Measurements from ENCODE around the gene RASIP1. TPM values are rescaled to one million over a fixed set of nuclear protein-coding genes. Genes with fewer than 3 reads are reported as not detected.
"Not testable (repeated sequence)": the region's sequence is repeated elsewhere in the genome, so short reads cannot be mapped to it uniquely, and the experiment has no call there.

Gene RASIP1
- total RNA-seq, 1 donor = 0.10 TPM

DNA sequence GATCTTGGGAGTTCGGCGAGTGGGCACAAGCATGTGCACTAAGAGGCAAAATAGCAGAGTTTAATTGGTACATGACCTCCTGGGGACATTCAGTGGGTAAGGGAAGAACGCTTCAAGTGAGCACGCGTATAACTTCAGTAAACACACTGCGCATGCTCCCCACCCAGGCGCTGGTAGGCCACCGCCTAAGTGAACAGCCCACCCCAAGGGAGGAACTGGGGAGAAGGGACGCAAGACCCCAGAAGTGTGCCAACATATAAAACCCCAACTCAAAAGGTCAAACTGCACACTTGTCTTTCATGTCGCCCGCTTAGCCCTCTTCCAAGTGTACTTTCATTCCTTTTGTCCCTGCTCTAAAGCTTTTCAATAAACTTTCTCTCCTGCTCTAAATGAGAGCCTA lies 57.1 kb downstream of the RASIP1 start:
- no peaks in the 10 kb centered on the region for H3K4me1 ChIP-seq (ENCODE audit: insufficient read depth, low read length)
- no peak overlapping the region for H3K4me3 ChIP-seq (ENCODE audit: low read length)
- no peaks in the 10 kb centered on the region for H3K27me3 ChIP-seq (ENCODE audit: insufficient read depth, low read length)
- no peaks in the 10 kb centered on the region for H3K9me3 ChIP-seq (ENCODE audit: low read depth, low read length)

DNA sequence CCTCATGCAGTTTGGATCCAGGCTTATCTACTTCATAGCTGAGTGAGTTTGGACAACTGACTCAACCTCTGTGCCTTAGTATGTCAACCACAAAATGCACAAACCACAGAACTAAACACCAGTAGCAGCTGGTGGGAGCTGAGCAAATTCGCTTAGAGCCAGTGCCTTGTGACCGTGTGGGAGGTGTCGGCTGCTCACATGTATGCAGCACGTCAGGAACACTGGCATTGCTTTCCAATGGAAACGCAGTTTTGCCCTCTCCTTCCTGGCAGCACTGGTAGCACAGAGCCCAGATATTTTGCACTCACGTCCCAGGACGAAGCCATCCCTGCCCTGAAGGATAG lies 59.3 kb downstream of the RASIP1 start:
- Histone ChIP-seq H3K9me3 (ENCODE audit: low read depth, low read length) (no peaks in the 10 kb centered on the region), H3K4me3 (ENCODE audit: low read length) (no peak overlapping the region), H3K27me3 (ENCODE audit: insufficient read depth, low read length) (no peaks in the 10 kb centered on the region), H3K4me1 (ENCODE audit: insufficient read depth, low read length) (no peaks in the 10 kb centered on the region)

DNA sequence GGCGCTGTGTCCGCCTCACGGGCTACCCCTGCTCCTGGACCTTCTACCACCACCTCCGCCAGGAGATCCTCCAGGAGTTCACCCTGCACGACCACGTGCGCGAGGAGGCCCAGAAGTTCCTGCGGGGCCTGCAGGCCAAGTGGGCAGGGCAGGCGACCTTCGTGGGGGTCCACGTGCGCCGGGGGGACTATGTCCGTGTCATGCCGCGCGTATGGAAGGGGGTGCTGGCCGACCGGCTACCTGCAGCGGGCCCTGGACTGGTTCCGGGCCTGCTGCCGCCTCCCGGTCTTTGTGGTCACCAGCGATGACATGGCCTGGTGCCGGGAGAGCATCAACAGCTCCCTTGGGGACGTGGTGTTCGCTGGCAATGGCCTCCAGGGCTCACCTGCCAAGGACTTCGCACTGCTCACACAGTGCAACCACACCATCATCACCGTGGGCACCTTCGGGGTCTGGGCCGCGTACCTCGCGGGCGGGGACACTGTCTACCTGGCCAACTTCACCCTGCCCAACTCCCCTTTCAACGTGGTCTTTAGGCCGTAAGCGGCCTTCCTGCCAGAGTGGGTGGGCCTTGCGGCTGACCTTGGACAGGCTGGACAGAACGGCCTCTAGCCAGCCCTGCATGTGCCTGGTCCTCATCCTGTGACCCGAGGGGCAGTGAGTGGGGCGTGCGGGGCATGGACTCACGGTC lies 59.8 kb downstream of the RASIP1 start:
- no peak overlapping the region for H3K4me3 ChIP-seq (ENCODE audit: low read length)
- H3K27me3 ChIP-seq (ENCODE audit: insufficient read depth, low read length) = no peaks in the 10 kb centered on the region
- no peaks in the 10 kb centered on the region for H3K4me1 ChIP-seq (ENCODE audit: insufficient read depth, low read length)
- no peaks in the 10 kb centered on the region for H3K9me3 ChIP-seq (ENCODE audit: low read depth, low read length)

DNA sequence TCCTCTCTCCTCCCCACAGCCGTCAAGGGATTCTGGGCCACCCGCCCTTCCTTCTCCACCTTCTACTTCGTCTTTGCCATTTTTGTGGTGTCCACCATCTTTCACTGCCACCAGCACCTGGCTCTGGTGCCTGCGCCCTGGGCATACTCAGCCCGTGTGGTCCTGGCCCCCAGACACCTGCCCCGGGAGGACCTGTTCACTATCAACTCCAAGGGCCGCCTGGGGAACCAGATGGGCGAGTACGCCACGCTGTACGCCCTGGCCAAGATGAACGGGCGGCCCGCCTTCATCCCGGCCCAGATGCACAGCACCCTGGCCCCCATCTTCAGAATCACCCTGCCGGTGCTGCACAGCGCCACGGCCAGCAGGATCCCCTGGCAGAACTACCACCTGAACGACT lies 60.4 kb downstream of the RASIP1 start:
- not testable (repeated sequence) for H3K4me1 ChIP-seq (ENCODE audit: insufficient read depth, low read length); H3K27me3 ChIP-seq (ENCODE audit: insufficient read depth, low read length); H3K4me3 ChIP-seq (ENCODE audit: low read length)

DNA sequence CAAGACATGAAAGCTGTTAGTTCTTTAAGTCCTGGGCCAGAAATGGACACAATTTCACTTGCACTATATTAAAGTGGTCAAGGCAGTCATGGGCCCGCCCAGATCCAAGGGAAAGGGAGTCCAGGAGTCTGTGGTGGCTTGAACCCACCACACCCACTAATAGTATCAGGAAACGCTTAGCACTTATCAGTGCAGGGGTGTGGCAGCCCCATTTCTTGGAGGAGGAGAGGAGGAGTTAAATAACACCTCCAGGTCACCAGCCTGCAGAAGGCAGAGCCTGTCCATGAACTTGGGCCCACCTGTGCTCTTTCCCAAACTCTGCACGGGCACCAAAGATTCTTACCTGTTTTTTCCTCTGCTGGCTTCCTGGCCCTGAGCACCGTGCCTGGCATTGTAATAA lies 62.2 kb downstream of the RASIP1 start:
- H3K27me3 ChIP-seq (ENCODE audit: insufficient read depth, low read length) = no peaks in the 10 kb centered on the region
- H3K4me3 ChIP-seq (ENCODE audit: low read length) = no peak overlapping the region
- no peaks in the 10 kb centered on the region for H3K9me3 ChIP-seq (ENCODE audit: low read depth, low read length)
- H3K4me1 ChIP-seq (ENCODE audit: insufficient read depth, low read length) = peaks cover 5% of the 10 kb centered on the region

More for the DNA sequence above, 60.4 kb downstream of the RASIP1 start:
- H3K9me3 ChIP-seq (ENCODE audit: low read depth, low read length) = not testable (repeated sequence)

DNA sequence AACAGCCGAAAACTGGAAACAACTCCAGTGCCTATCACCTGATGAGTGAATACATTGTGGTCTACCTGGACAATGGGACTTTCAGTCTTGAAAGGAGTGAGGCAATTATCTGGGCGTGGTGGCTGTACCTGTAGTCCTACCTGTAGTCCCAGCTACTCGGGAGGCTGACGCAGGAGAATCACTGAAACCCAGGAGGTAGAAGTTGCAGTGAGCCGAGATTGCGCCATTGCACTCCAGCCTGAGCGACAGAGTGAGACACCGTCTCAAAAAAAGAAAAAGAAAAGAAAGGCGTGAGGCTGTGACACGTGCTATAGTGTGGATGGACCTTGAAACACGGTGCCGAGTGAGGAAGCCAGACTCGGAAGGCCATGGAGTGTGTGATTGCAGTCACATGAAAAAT lies 63.5 kb downstream of the RASIP1 start:
- Histone ChIP-seq H3K4me3 (ENCODE audit: low read length) (no peak overlapping the region), H3K27me3 (ENCODE audit: insufficient read depth, low read length) (no peaks in the 10 kb centered on the region), H3K9me3 (ENCODE audit: low read depth, low read length) (no peaks in the 10 kb centered on the region), H3K4me1 (ENCODE audit: insufficient read depth, low read length) (peaks cover 5% of the 10 kb centered on the region)

DNA sequence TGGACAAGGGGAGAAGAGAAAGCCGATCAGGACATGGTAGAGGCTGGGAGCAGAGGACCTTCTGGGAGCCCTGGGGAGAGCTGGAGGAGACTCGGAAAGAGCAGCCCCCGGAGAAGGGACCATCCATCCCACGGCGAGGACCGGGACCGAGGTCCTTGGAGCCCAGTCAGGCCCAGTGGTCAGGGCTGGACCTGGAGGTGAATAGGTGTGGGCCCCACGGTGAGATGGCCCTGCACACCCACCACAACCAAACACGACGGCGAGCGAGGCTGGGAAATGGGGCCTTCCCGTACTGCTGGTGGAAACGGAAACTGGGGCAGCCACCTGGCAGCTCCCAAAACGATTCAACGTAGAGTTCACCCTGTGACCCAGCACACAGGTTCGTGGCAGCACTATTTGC lies 63.9 kb downstream of the RASIP1 start:
- Histone ChIP-seq H3K27me3 (ENCODE audit: insufficient read depth, low read length) (no peaks in the 10 kb centered on the region), H3K4me3 (ENCODE audit: low read length) (no peak overlapping the region)

DNA sequence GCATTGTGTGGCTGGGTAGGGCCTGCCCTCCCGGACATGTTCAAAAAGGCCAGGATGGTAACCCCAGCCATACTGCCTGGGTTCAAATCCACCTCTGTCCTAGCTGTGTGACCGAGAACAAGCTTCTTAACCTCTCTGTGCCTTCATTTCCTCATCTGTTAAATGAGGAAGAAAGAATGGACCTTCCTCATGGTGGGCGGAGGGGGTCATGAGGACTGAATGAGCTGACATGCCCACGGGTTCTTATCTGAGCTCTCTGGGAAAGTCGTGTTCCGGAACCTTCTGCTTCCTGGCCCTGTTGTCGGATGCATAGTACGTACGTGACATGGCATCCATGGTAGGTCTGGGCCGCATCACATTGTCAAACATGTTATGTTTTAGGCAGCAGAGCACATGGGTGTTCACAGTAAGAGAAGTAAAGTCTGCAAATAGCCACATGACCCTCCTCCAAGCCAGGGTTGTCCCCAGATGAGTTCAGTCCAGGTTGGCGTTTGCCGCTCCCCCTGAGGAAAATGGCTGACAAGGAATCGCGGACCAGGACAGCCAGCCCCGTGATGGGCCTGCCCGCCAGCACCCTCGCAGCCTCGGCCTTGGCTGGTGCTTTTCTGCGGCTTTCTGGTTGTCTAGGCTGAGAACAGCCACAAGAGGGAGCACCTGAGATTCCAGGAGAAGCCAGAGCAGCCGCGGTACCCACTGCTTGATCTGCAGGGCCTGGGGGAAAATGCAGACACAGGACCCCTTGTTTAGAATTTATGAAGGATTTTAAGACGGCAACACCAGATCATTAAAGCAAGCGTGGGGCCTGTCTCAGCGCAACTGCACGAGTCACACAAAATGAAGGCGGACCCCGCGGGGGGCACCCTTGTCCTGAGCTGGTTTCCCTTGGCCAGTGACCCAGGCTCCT lies 65.2 kb downstream of the RASIP1 start:
- peaks cover 5% of the 10 kb centered on the region for H3K4me1 ChIP-seq (ENCODE audit: insufficient read depth, low read length)
- H3K27me3 ChIP-seq (ENCODE audit: insufficient read depth, low read length) = no peaks in the 10 kb centered on the region
- no peak overlapping the region for H3K4me3 ChIP-seq (ENCODE audit: low read length)
- no peaks in the 10 kb centered on the region for H3K9me3 ChIP-seq (ENCODE audit: low read depth, low read length)

More for the DNA sequence above, 63.9 kb downstream of the RASIP1 start:
- Histone ChIP-seq H3K4me1 (ENCODE audit: insufficient read depth, low read length) (peaks cover 5% of the 10 kb centered on the region), H3K9me3 (ENCODE audit: low read depth, low read length) (no peaks in the 10 kb centered on the region)

DNA sequence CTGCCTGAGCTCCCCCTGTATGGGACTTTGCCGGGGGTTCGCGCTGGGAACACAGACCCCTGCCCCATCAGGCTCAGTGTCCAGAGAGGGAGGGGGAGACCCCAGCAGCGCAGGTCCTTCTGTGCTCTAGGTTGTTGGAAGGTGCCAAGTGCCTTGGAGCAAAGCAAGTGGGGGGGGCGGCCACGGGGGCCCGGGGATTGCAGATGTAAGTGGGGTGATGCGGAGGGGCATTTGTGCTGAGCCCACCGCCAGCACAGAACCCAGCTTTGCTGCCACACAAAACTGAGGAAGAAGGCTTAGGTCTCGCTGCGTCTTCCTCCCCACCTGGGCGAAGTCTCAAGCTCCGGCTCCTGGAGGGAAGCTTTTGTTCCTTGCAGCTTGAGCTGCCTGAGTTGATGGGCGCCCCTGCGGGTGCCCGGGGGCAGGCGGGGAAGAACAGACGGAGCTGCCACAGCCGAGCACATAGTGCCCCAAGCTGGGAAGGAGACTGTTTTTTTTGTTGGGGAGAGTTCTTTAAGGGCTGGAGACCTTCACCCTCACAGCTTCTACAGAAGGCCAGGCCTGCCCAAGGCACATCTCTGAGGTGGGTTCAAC lies 66.1 kb downstream of the RASIP1 start:
- no peaks in the 10 kb centered on the region for H3K9me3 ChIP-seq (ENCODE audit: low read depth, low read length)
- peaks cover 5% of the 10 kb centered on the region for H3K4me1 ChIP-seq (ENCODE audit: insufficient read depth, low read length)
- H3K4me3 ChIP-seq (ENCODE audit: low read length) = no peak overlapping the region
- H3K27me3 ChIP-seq (ENCODE audit: insufficient read depth, low read length) = no peaks in the 10 kb centered on the region

DNA sequence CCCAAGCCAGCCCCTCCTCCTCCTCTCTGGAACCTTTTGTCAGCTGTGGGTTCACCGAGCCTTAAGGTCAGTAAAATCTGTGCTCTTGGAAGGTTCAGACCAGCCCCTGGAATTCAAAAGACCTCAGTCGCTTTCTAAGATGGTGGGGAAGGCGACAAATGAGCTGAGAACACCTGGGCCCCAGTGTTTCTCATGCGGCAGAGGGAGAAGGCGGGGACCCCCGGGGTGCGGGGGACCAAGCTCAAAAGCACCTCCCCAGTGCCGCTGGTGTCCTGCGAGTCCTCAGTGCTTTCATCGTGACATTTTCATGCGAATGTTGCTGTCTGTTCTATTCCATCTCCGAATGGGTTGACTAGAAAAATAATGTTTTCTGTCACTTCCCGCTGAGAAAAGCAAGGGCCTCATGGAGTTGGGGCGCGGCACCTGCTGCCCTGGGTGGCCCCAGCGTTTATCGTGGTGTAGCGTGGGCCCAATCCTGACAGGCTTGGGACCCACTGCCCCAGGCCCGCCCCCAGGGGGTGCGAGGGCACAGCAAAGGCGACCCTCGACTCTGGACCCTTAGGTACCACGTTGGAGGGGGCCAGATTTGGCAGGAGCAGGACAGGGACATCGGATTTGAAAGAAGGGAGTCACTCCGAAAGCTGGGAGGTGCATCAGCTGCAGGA lies 66.8 kb downstream of the RASIP1 start:
- H3K4me1 ChIP-seq (ENCODE audit: insufficient read depth, low read length) = peaks cover 5% of the 10 kb centered on the region
- H3K9me3 ChIP-seq (ENCODE audit: low read depth, low read length) = no peaks in the 10 kb centered on the region
- H3K4me3 ChIP-seq (ENCODE audit: low read length) = no peak overlapping the region
- H3K27me3 ChIP-seq (ENCODE audit: insufficient read depth, low read length) = no peaks in the 10 kb centered on the region

DNA sequence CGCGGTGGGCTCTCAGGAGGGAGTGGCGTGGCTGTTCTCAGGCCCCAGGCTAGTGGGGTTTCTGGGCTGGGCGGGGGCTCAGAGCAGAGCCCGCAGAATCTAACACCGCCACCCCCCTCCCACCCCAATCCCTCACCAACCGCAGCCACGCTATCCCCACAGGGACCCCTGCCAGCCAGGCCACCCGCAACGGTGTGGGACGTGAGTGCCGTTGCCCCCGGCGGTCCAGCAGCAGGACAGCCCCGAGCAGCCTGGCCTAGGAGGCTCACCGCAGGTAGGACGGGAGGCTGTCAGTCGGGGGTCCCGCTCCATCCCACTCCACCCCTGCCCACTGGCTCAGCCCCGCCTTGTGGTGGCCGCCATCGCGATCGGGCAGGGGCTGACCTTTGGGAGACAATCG lies 67.4 kb downstream of the RASIP1 start, which contains the start of gene NTN5:
Gene NTN5 (minus strand): TSS at position 24 of the 400 bp plus-strand sequence. CDS start 2,031 bp downstream, outside the sequence.
- peaks cover 5% of the 10 kb centered on the region for H3K4me1 ChIP-seq (ENCODE audit: insufficient read depth, low read length)
- no peaks in the 10 kb centered on the region for H3K27me3 ChIP-seq (ENCODE audit: insufficient read depth, low read length)
- H3K4me3 ChIP-seq (ENCODE audit: low read length) = no peak within 1 kb of the TSS
- no peaks in the 10 kb centered on the region for H3K9me3 ChIP-seq (ENCODE audit: low read depth, low read length)

DNA sequence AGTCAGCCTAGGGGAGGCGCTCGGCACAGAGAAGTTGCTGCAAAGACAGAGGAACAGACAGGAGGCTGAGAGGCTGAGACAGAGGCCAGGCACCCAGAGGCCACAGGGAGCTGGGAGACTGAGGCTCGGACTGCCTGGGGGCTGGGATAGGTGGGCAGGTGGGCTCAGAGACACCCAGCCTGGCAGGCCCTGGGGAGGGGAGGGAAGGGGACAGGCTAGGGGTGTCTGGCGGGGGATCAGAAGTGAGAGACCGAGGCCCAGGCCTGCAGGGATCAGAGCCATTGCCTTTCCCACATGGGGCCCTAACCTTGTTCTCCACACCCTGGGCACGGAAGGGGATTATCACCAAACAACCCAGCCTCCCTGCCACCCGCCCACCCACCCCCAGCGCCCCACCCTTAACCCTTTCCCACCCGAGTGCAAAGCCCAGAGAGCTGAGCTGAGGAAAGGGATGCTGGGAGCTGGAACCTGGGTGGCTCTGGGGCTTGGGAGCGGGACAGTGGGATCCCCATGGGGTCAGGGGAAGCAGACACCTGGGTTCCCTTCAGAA lies 68.9 kb downstream of the RASIP1 start:
- no peaks in the 10 kb centered on the region for H3K27me3 ChIP-seq (ENCODE audit: insufficient read depth, low read length)
- H3K4me1 ChIP-seq (ENCODE audit: insufficient read depth, low read length) = peaks cover 5% of the 10 kb centered on the region
- no peak overlapping the region for H3K4me3 ChIP-seq (ENCODE audit: low read length)
- no peaks in the 10 kb centered on the region for H3K9me3 ChIP-seq (ENCODE audit: low read depth, low read length)

DNA sequence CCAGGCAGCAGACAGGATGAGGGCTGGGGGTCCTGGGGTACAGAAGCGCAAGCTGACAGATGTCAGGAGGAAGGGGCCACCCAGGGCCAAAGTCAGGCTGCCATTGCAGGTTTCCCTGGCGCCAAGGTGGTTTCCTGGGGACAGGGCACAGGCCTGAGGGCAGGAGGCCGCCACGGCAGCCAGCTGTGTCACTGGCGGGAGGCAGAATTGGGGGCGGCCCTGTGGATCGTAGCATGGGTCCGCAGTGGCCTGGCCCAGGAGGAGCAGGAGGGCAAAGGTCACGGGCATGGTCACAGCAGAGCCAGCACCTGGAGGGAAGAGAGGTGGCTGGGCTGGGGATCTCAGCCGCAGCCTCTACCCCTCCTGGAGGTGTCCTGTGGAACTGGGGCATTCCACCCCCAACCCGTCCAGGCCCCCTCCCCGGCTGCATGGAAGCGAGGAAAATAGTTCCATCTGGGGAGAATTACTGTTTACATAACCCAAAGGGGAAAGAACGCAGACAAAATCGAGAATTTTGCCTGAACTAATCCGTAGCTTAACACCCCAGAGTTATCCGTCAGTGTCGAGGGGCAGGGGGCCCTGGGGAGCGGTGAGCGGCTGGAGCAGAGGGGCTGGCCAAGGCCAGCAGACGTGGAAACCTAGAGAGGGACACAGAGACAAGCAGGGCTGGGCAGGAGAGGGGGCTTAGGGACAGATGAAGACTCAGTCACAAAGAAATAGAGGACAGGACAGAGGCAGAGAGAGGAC lies 69.5 kb downstream of the RASIP1 start:
- Histone ChIP-seq H3K4me1 (ENCODE audit: insufficient read depth, low read length) (peaks cover 5% of the 10 kb centered on the region), H3K4me3 (ENCODE audit: low read length) (no peak overlapping the region), H3K9me3 (ENCODE audit: low read depth, low read length) (no peaks in the 10 kb centered on the region), H3K27me3 (ENCODE audit: insufficient read depth, low read length) (no peaks in the 10 kb centered on the region)
